Uterus (tissue), 4 donors: ENCODE measurements around the gene GMPPA. TPM values are rescaled to one million over a fixed set of nuclear protein-coding genes. Genes with fewer than 3 reads are reported as not detected.

Experiments used
- DNase-seq, 2 donors: peaks; one replicate each; pipeline ENCODE4 v3.0.0-alpha.2; 2019 to 2020
- H3K27ac ChIP-seq, 2 donors: fragments of 200-600 bp; sonication (generic); 1 replicate in 1 of 2; 2 replicates in 1 of 2; pipeline ENCODE4 v1.5.1; 2016 to 2018
- H3K27me3 ChIP-seq, 2 donors: fragments of 200-600 bp; sonication (generic); one replicate each; pipeline ENCODE4 v1.5.1; 2018 to 2019; ENCODE audit warnings: control low read depth in 1 of 2
- H3K36me3 ChIP-seq, 2 donors: fragments of 200-600 bp; sonication (generic); one replicate each; pipeline ENCODE4 v1.5.1; 2019; ENCODE audit warnings: control low read depth in 1 of 2
- H3K4me1 ChIP-seq, 2 donors: fragments of 200-600 bp; sonication (generic); one replicate each; pipeline ENCODE4 v1.5.1; 2018 to 2019; ENCODE audit warnings: control low read depth in 1 of 2
- H3K4me3 ChIP-seq, 2 donors: fragments of 200-600 bp; sonication (generic); 1 replicate in 1 of 2; 2 replicates in 1 of 2; pipeline ENCODE4 v1.5.1; 2018 to 2019; ENCODE audit warnings: mild to moderate bottlenecking in 1 of 2
- H3K9me3 ChIP-seq, 2 donors: fragments of 200-600 bp; sonication (generic); one replicate each; pipeline ENCODE4 v1.5.1; 2019; ENCODE audit warnings: control low read depth in 1 of 2
- CTCF ChIP-seq, 4 experiments: fragments of 200-600 bp in 2 of 4; fragments of 450-650 bp in 2 of 4; sonication (generic) in 2 of 4; IDR thresholded peaks; one replicate each; pipeline ENCODE4 v1.5.1; 2016 to 2019; ENCODE audit warnings: antibody characterized with exemption in 4 of 4, mild to moderate bottlenecking in 2 of 4, moderate library complexity in 1 of 4
- POLR2A ChIP-seq, 2 donors: fragments of 450-650 bp; IDR thresholded peaks; one replicate each; pipeline ENCODE4 v1.6.1; 2016; ENCODE audit warnings: antibody characterized with exemption in 2 of 2, mild to moderate bottlenecking in 1 of 2, moderate library complexity in 1 of 2
- intact Hi-C: fragments of 100-400 bp; cut with DNase I; formaldehyde crosslinking; loops from one replicate; pipeline ENCODE4 v1.15.1; 2023; ENCODE audit warnings: low total_unique reads
- total RNA-seq, 4 donors: library from RNA; depleted of rRNA in 3 of 4; stranded (reverse); fragments of >200 nt in 3 of 4; gene quantifications; one replicate each; pipeline versions ENCODE4 v1.1.0 to v1.2.4, GENCODE V29; 2014 to 2023
- donor health status: DM: yes; HTN: yes; CAD: no.

GMPPA gene
- total RNA-seq, 4 donors from 2014 or later, result 14.1 to 39.5 (median 27.6) TPM

- Histone ChIP-seq H3K4me1 (peaks cover 0 to 4% of the 10 kb centered on the region in 2 donors), H3K9me3 (no peaks in the 10 kb centered on the region), H3K4me3 (peak overlapping the region; percentile 52 to 57), H3K27ac (peak overlapping the region; percentile 94 to 95), H3K27me3 (no peaks in the 10 kb centered on the region), H3K36me3 (no peaks in the 10 kb centered on the region)
- no peak for DNase-seq
- TF ChIP-seq CTCF (IDR thresholded peaks at IDR 0.05), result no peak
- TF ChIP-seq POLR2A (IDR thresholded peaks at IDR 0.05), result no peak
- intact Hi-C loops, result no loop called here
These were observed 292 bp downstream of the GMPPA start for GRCh38 chr2:219499058-219499307.

GRCh38 chr2:219499555-219499954 lies 864 bp downstream of the GMPPA start:
- peak overlapping the region; percentile 52 to 57 for H3K4me3 ChIP-seq
- intact Hi-C loops, result no loop called here
- H3K4me1 ChIP-seq, result peaks cover 0 to 4% of the 10 kb centered on the region in 2 donors
- peak overlapping the region in 1 of 2 donors; percentile 94 for H3K27ac ChIP-seq
- no peak for TF ChIP-seq POLR2A (IDR thresholded peaks at IDR 0.05)
- no peak for TF ChIP-seq CTCF (IDR thresholded peaks at IDR 0.05)
- H3K27me3 ChIP-seq, result no peaks in the 10 kb centered on the region
- H3K36me3 ChIP-seq, result no peaks in the 10 kb centered on the region
- no peak for DNase-seq
- H3K9me3 ChIP-seq, result no peaks in the 10 kb centered on the region

GRCh38 chr2:219500135-219500534 lies 1.4 kb downstream of the GMPPA start:
- intact Hi-C loops, result no loop called here
- Histone ChIP-seq H3K27me3 (no peaks in the 10 kb centered on the region), H3K4me1 (peaks cover 0 to 4% of the 10 kb centered on the region in 2 donors), H3K36me3 (no peaks in the 10 kb centered on the region), H3K27ac (no peak overlapping the region), H3K9me3 (no peaks in the 10 kb centered on the region), H3K4me3 (no peak overlapping the region)
- TF ChIP-seq POLR2A (IDR thresholded peaks at IDR 0.05), result no peak
- TF ChIP-seq CTCF (IDR thresholded peaks at IDR 0.05), result no peak
- DNase-seq, result no peak

GRCh38 chr2:219501849-219502248 lies 3.2 kb downstream of the GMPPA start:
- Histone ChIP-seq H3K36me3 (no peaks in the 10 kb centered on the region), H3K4me1 (peaks cover 0 to 4% of the 10 kb centered on the region in 2 donors), H3K9me3 (no peaks in the 10 kb centered on the region), H3K4me3 (no peak overlapping the region), H3K27me3 (no peaks in the 10 kb centered on the region), H3K27ac (no peak overlapping the region)
- peak in 1 of 2 donors; percentile 18 for DNase-seq
- intact Hi-C loops, result no loop called here
- TF ChIP-seq POLR2A (IDR thresholded peaks at IDR 0.05) (no peak), CTCF (IDR thresholded peaks at IDR 0.05) (no peak)

- Histone ChIP-seq H3K4me3 (no peak overlapping the region), H3K36me3 (no peaks in the 10 kb centered on the region)
- DNase-seq, result no peak
These were observed 3.9 kb downstream of the GMPPA start for GRCh38 chr2:219502618-219503017.

More at GRCh38 chr2:219502618-219503017, 3.9 kb downstream of the GMPPA start:
- Histone ChIP-seq H3K9me3 (no peaks in the 10 kb centered on the region), H3K27me3 (no peaks in the 10 kb centered on the region), H3K4me1 (no peaks in the 10 kb centered on the region), H3K27ac (no peak overlapping the region)
- intact Hi-C loops, result no loop called here
- TF ChIP-seq POLR2A (IDR thresholded peaks at IDR 0.05) (no peak), CTCF (IDR thresholded peaks at IDR 0.05) (no peak)
